ENCODE results near the gene GATA6. TPM values are rescaled to one million over a fixed set of nuclear protein-coding genes. Genes with fewer than 3 reads are reported as not detected.

GATA6 gene
- total and polyA plus RNA-seq, 2 experiments from 2014 or later: 0.08 TPM; not detected in 1

DNA sequence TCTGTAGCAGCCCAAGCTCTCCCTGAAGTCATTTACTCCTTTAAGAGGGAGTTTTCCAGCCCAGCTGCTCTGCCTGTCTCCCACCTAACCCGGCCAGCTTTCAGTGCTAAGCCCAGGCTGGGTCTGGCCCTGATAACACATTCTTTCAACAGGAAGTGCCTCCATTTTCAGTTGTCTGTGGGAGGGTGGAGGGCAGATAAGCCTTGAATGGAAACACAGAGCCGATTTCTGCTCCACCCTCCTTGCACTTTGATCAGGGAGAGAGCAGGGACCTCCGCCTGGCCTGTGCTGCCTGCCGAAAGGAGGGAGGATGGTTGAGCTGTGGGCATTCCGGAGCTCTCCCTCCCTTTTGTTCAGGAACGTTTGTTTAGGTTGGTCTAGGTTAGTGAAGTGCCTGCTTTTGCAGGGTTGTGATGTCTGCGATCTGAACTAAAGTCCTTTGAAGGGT, 24.8 kb downstream of the GATA6 start (continued):
- TF ChIP-seq, protein P1, sequence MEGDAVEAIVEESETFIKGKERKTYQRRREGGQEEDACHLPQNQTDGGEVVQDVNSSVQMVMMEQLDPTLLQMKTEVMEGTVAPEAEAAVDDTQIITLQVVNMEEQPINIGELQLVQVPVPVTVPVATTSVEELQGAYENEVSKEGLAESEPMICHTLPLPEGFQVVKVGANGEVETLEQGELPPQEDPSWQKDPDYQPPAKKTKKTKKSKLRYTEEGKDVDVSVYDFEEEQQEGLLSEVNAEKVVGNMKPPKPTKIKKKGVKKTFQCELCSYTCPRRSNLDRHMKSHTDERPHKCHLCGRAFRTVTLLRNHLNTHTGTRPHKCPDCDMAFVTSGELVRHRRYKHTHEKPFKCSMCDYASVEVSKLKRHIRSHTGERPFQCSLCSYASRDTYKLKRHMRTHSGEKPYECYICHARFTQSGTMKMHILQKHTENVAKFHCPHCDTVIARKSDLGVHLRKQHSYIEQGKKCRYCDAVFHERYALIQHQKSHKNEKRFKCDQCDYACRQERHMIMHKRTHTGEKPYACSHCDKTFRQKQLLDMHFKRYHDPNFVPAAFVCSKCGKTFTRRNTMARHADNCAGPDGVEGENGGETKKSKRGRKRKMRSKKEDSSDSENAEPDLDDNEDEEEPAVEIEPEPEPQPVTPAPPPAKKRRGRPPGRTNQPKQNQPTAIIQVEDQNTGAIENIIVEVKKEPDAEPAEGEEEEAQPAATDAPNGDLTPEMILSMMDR (conservative IDR thresholded peaks at IDR 0.05; ENCODE audit: low read depth in 2 of 2): no peak
- TF ChIP-seq, protein P2, sequence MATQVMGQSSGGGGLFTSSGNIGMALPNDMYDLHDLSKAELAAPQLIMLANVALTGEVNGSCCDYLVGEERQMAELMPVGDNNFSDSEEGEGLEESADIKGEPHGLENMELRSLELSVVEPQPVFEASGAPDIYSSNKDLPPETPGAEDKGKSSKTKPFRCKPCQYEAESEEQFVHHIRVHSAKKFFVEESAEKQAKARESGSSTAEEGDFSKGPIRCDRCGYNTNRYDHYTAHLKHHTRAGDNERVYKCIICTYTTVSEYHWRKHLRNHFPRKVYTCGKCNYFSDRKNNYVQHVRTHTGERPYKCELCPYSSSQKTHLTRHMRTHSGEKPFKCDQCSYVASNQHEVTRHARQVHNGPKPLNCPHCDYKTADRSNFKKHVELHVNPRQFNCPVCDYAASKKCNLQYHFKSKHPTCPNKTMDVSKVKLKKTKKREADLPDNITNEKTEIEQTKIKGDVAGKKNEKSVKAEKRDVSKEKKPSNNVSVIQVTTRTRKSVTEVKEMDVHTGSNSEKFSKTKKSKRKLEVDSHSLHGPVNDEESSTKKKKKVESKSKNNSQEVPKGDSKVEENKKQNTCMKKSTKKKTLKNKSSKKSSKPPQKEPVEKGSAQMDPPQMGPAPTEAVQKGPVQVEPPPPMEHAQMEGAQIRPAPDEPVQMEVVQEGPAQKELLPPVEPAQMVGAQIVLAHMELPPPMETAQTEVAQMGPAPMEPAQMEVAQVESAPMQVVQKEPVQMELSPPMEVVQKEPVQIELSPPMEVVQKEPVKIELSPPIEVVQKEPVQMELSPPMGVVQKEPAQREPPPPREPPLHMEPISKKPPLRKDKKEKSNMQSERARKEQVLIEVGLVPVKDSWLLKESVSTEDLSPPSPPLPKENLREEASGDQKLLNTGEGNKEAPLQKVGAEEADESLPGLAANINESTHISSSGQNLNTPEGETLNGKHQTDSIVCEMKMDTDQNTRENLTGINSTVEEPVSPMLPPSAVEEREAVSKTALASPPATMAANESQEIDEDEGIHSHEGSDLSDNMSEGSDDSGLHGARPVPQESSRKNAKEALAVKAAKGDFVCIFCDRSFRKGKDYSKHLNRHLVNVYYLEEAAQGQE (IDR thresholded peaks at IDR 0.05; ENCODE audit: unreplicated experiment): no peak
- TF ChIP-seq EZH2phosphoT487 (IDR thresholded peaks at IDR 0.05; ENCODE audit: unreplicated experiment) (no peak), NANOG (IDR thresholded peaks at IDR 0.05; ENCODE audit: borderline replicate concordance) (no peak), ZNF331 (CRISPR knock-in tag; IDR thresholded peaks at IDR 0.05; ENCODE audit: low read depth) (no peak), EZH2 (IDR thresholded peaks at IDR 0.05; ENCODE audit: low read depth, unreplicated experiment) (no peak), ZNF114 (CRISPR knock-in tag; IDR thresholded peaks at IDR 0.05) (no peak), JUNB (IDR thresholded peaks at IDR 0.05; ENCODE audit: unreplicated experiment) (no peak), POLR2AphosphoS5 (IDR thresholded peaks at IDR 0.05; ENCODE audit: low read depth) (no peak)
- TF ChIP-seq, protein P3, sequence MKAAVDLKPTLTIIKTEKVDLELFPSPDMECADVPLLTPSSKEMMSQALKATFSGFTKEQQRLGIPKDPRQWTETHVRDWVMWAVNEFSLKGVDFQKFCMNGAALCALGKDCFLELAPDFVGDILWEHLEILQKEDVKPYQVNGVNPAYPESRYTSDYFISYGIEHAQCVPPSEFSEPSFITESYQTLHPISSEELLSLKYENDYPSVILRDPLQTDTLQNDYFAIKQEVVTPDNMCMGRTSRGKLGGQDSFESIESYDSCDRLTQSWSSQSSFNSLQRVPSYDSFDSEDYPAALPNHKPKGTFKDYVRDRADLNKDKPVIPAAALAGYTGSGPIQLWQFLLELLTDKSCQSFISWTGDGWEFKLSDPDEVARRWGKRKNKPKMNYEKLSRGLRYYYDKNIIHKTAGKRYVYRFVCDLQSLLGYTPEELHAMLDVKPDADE (IDR thresholded peaks at IDR 0.05): no peak

DNA sequence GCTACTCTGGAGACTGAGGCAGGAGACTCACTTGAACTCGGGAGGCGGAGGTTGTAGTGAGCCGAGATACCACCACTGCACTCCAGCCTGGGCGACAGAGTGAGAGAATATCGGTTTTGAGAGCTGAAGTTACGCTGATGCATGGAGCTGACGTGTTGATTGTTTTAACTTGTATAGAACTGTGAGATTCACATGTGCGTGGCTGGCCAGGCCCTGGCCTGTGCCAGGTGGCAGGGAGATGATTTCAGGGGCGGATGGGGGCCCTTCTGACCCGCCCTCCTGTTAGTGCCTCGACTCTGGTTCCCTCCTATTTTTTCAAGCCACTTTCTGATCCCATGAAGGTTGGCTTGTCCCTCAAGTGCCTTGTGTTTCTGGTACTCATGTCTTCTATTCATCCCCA, 25.7 kb downstream of the GATA6 start:
- Histone ChIP-seq H3F3A (replicated peaks; ENCODE audit: low read depth) (no peaks in the 10 kb centered on the region), H3K4me2 (no peak overlapping the region), H3K27me3 (ENCODE audit: insufficient read depth) (no peaks in the 10 kb centered on the region), H3K36me3 (ENCODE audit: insufficient read depth) (no peaks in the 10 kb centered on the region), H3K79me2 (replicated peaks; ENCODE audit: insufficient read depth) (no peaks in the 10 kb centered on the region), H3K4me1 (ENCODE audit: insufficient read depth) (peaks cover 16% of the 10 kb centered on the region; the same call in 1 of the 2 replicates), H3K4me3 (no peak overlapping the region), H4K20me1 (replicated peaks; ENCODE audit: insufficient read depth) (no peaks in the 10 kb centered on the region), H2AFZ (no peak overlapping the region), H3K27ac (ENCODE audit: low read depth) (no peak overlapping the region), H3K9me2 (ENCODE audit: insufficient read depth) (no peaks in the 10 kb centered on the region)
- no peaks in the 10 kb centered on the region for H3K36me3 Mint-ChIP-seq (ENCODE audit: low read depth)
- ATAC-seq: no peak
- H3K4me1 Mint-ChIP-seq: peaks cover 27% of the 10 kb centered on the region
- no peak overlapping the region for H3K27ac Mint-ChIP-seq
- no peaks in the 10 kb centered on the region; the same call in 2 of the 3 replicates for H3K9me3 Mint-ChIP-seq
- H3K27me3 Mint-ChIP-seq (ENCODE audit: insufficient read depth, low read depth, poor library complexity): peaks cover 9% of the 10 kb centered on the region
- DNase-seq (ENCODE audit: low spot score): no peak
- no peak overlapping the region for H3K4me3 Mint-ChIP-seq
- TF ChIP-seq POLR2AphosphoS5 (IDR thresholded peaks at IDR 0.05; ENCODE audit: low read depth): no peak
- TF ChIP-seq STAT1 (IDR thresholded peaks at IDR 0.05; ENCODE audit: unreplicated experiment): no peak
- TF ChIP-seq, protein P4, sequence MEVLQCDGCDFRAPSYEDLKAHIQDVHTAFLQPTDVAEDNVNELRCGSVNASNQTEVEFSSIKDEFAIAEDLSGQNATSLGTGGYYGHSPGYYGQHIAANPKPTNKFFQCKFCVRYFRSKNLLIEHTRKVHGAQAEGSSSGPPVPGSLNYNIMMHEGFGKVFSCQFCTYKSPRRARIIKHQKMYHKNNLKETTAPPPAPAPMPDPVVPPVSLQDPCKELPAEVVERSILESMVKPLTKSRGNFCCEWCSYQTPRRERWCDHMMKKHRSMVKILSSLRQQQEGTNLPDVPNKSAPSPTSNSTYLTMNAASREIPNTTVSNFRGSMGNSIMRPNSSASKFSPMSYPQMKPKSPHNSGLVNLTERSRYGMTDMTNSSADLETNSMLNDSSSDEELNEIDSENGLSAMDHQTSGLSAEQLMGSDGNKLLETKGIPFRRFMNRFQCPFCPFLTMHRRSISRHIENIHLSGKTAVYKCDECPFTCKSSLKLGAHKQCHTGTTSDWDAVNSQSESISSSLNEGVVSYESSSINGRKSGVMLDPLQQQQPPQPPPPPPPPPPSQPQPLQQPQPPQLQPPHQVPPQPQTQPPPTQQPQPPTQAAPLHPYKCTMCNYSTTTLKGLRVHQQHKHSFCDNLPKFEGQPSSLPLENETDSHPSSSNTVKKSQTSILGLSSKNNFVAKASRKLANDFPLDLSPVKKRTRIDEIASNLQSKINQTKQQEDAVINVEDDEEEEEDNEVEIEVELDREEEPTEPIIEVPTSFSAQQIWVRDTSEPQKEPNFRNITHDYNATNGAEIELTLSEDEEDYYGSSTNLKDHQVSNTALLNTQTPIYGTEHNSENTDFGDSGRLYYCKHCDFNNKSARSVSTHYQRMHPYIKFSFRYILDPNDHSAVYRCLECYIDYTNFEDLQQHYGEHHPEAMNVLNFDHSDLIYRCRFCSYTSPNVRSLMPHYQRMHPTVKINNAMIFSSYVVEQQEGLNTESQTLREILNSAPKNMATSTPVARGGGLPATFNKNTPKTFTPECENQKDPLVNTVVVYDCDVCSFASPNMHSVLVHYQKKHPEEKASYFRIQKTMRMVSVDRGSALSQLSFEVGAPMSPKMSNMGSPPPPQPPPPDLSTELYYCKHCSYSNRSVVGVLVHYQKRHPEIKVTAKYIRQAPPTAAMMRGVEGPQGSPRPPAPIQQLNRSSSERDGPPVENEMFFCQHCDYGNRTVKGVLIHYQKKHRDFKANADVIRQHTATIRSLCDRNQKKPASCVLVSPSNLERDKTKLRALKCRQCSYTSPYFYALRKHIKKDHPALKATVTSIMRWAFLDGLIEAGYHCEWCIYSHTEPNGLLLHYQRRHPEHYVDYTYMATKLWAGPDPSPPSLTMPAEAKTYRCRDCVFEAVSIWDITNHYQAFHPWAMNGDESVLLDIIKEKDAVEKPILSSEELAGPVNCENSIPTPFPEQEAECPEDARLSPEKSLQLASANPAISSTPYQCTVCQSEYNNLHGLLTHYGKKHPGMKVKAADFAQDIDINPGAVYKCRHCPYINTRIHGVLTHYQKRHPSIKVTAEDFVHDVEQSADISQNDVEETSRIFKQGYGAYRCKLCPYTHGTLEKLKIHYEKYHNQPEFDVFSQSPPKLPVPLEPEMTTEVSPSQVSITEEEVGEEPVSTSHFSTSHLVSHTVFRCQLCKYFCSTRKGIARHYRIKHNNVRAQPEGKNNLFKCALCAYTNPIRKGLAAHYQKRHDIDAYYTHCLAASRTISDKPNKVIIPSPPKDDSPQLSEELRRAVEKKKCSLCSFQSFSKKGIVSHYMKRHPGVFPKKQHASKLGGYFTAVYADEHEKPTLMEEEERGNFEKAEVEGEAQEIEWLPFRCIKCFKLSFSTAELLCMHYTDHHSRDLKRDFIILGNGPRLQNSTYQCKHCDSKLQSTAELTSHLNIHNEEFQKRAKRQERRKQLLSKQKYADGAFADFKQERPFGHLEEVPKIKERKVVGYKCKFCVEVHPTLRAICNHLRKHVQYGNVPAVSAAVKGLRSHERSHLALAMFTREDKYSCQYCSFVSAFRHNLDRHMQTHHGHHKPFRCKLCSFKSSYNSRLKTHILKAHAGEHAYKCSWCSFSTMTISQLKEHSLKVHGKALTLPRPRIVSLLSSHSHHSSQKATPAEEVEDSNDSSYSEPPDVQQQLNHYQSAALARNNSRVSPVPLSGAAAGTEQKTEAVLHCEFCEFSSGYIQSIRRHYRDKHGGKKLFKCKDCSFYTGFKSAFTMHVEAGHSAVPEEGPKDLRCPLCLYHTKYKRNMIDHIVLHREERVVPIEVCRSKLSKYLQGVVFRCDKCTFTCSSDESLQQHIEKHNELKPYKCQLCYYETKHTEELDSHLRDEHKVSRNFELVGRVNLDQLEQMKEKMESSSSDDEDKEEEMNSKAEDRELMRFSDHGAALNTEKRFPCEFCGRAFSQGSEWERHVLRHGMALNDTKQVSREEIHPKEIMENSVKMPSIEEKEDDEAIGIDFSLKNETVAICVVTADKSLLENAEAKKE (CRISPR knock-in tag; IDR thresholded peaks at IDR 0.05): no peak
